Endodermal cell (in vitro differentiated cells): ENCODE measurements around the gene NR6A1. TPM values are rescaled to one million over a fixed set of nuclear protein-coding genes. Genes with fewer than 3 reads are reported as not detected.

Experiments
- DNase-seq: peaks from one replicate; pipeline ENCODE4 v3.0.0-alpha.2; 2017
- H3K27ac ChIP-seq: 2 replicates; pipeline ENCODE4 v1.5.1; 2013; ENCODE audit warnings: mild to moderate bottlenecking, low read depth, low read length, moderate library complexity
- H3K27me3 ChIP-seq: 2 replicates; pipeline ENCODE4 v1.6.1; 2013; ENCODE audit warnings: mild to moderate bottlenecking, low read length, moderate library complexity; ENCODE audit not compliant: insufficient read depth, control insufficient read depth, poor library complexity, severe bottlenecking
- H3K36me3 ChIP-seq: 2 replicates; pipeline ENCODE4 v1.7.0; 2013; ENCODE audit warnings: mild to moderate bottlenecking, low read length, moderate library complexity; ENCODE audit not compliant: control insufficient read depth, insufficient read depth
- H3K4me1 ChIP-seq: one replicate; pipeline ENCODE4 v1.7.0; 2013; ENCODE audit warnings: low read length; ENCODE audit not compliant: control insufficient read depth, insufficient read depth
- H3K4me3 ChIP-seq: 2 replicates; pipeline ENCODE4 v1.5.1; 2013; ENCODE audit warnings: mild to moderate bottlenecking, low read length, moderate library complexity
- H3K9ac ChIP-seq: 2 replicates; pipeline ENCODE4 v1.6.1; 2013; ENCODE audit warnings: mild to moderate bottlenecking, low read length, moderate library complexity; ENCODE audit not compliant: poor library complexity, severe bottlenecking; ENCODE audit errors: extremely low read depth
- H3K9me3 ChIP-seq: 2 replicates; pipeline ENCODE4 v1.6.1; 2013; ENCODE audit warnings: mild to moderate bottlenecking, low read length, moderate library complexity; ENCODE audit not compliant: control insufficient read depth
- H3K27ac Mint-ChIP-seq: 2 replicates; pipeline ENCODE4 v1.8.0; 2020; ENCODE audit warnings: mixed read lengths
- H3K27me3 Mint-ChIP-seq: 2 replicates; pipeline ENCODE4 v1.8.0; 2021; ENCODE audit warnings: mild to moderate bottlenecking, mixed read lengths; ENCODE audit not compliant: insufficient read depth
- H3K36me3 Mint-ChIP-seq: 2 replicates; pipeline ENCODE4 v1.8.0; 2020; ENCODE audit warnings: low read depth, mixed read lengths
- H3K4me1 Mint-ChIP-seq: 2 replicates; pipeline ENCODE4 v1.8.0; 2020; ENCODE audit warnings: mixed read lengths
- H3K4me3 Mint-ChIP-seq: 2 replicates; pipeline ENCODE4 v1.8.0; 2020; ENCODE audit warnings: mild to moderate bottlenecking, moderate library complexity, mixed read lengths
- H3K9me3 Mint-ChIP-seq: 2 replicates; pipeline ENCODE4 v1.8.0; 2020; ENCODE audit warnings: mild to moderate bottlenecking, mixed read lengths
- CTCF ChIP-seq: fragments of 200-600 bp; sonication (generic); conservative IDR thresholded peaks from 2 replicates; pipeline ENCODE4 v1.5.0; 2021; ENCODE audit warnings: antibody characterized with exemption, mild to moderate bottlenecking
- WGBS, 2 experiments: methylation state at CpG; one replicate each; pipeline versions ENCODE4 v1.1.5 to v1.1.7; 2013; ENCODE audit warnings: missing lambda C conversion rate in 2 of 2, mixed read lengths in 1 of 2; ENCODE audit not compliant: insufficient coverage in 1 of 2, insufficient read length in 1 of 2; 5-methylcytosine and 5-hydroxymethylcytosine counted together
- total RNA-seq, 2 donors: library from RNA; stranded (reverse); fragmentation: NEBNext Ultra II Directional in 1 of 2; extraction: Animal tissue kit (Norgen Biotek cat#: 25700) in 1 of 2; gene quantifications; 2 replicates in 1 of 2; 3 replicates in 1 of 2; pipeline ENCODE4 v1.2.1, GENCODE V29; 2021

NR6A1 gene
- total RNA-seq, 2 donors from 2014 or later, result 168 to 206 TPM

DNA sequence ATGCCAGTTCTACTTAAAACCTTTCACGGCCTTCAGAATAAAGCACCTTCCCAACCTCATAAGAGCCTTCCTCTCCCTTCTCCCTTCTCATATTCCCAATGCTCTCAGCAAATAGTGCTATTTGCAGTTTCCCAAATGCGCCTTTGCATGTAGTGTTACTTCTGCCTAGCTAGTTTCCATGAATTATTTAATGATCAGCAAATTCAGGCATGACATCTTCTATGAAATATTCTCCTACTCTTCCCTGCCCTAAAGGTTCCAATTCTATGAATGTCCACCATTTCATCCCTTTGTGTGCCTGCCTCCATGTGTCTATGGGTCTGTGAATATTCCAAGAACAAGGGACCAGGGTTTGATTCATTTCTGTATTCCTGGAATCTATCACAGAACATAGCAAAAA lies 165.1 kb downstream of the NR6A1 start:
- Histone ChIP-seq H3K4me3 (no peak overlapping the region), H3K9me3 (no peaks in the 10 kb centered on the region), H3K27ac (no peak overlapping the region), H3K4me1 (no peaks in the 10 kb centered on the region), H3K27me3 (no peaks in the 10 kb centered on the region), H3K9ac (no peak overlapping the region), H3K36me3 (no peaks in the 10 kb centered on the region)
- no peaks in the 10 kb centered on the region for H3K27me3 Mint-ChIP-seq
- TF ChIP-seq CTCF, result no peak
- no peaks in the 10 kb centered on the region for H3K36me3 Mint-ChIP-seq
- no peak for DNase-seq
- H3K9me3 Mint-ChIP-seq, result no peaks in the 10 kb centered on the region
- H3K4me3 Mint-ChIP-seq, result no peak overlapping the region
- no peak overlapping the region for H3K27ac Mint-ChIP-seq
- H3K4me1 Mint-ChIP-seq, result peaks cover 3% of the 10 kb centered on the region
- WGBS, 2 experiments, result 91 to 100% methylated on average over 2 of the region's 2 CpGs

DNA sequence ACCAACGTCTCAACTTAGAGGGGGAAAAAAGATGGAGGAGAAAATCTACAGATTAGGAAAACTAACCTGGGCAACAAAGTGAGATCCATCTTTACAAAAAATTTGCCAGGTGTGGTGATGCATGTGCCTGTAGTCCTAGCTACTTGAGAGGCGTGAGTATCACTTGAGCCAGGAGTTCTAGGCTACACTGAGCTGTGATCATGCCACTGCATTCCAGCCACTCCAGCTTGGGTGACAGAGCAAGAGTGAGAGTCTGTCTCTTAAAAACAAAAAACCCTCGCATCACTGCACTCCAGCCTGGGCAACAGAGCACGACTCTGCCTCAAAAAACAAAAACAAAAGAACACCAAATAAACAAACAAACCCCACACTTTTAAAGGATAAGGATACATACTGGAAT lies 165.9 kb downstream of the NR6A1 start:
- Histone ChIP-seq H3K9ac (no peak overlapping the region), H3K27ac (no peak overlapping the region), H3K27me3 (no peaks in the 10 kb centered on the region), H3K4me1 (no peaks in the 10 kb centered on the region), H3K4me3 (no peak overlapping the region), H3K36me3 (no peaks in the 10 kb centered on the region), H3K9me3 (no peaks in the 10 kb centered on the region)
- peaks cover 4% of the 10 kb centered on the region for H3K36me3 Mint-ChIP-seq
- TF ChIP-seq CTCF, result no peak
- H3K27ac Mint-ChIP-seq, result no peak overlapping the region
- H3K9me3 Mint-ChIP-seq, result peaks cover 3% of the 10 kb centered on the region
- peaks cover 3% of the 10 kb centered on the region for H3K4me1 Mint-ChIP-seq
- 93 to 94% methylated on average over 2 to 4 of the region's 4 CpGs for WGBS, 2 experiments
- no peak overlapping the region for H3K4me3 Mint-ChIP-seq
- no peaks in the 10 kb centered on the region for H3K27me3 Mint-ChIP-seq
- no peak for DNase-seq

DNA sequence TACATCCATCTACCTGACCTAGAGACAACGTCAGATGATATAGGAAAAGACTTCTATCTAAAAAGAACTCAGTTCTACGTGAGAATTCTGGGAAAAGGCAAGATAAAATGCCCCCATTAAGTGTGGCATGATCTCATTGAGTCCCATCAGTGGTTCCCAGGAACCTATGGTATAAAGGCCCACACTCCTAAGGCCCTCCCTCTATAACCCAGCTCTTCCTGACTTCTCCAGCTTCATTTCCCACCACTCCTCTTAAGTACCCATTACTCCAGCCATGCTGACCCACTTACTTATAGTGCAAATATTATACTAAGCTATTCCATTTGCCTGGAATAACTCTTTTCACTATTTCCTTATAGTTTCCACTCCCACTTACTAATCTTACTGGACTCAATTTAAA lies 168.5 kb downstream of the NR6A1 start:
- Histone ChIP-seq H3K27me3 (no peaks in the 10 kb centered on the region), H3K4me1 (no peaks in the 10 kb centered on the region), H3K27ac (no peak overlapping the region), H3K4me3 (no peak overlapping the region), H3K9ac (no peak overlapping the region), H3K36me3 (peaks cover 5% of the 10 kb centered on the region), H3K9me3 (no peaks in the 10 kb centered on the region)
- Mint-ChIP-seq H3K9me3 (peaks cover 3% of the 10 kb centered on the region), H3K4me3 (no peak overlapping the region), H3K36me3 (peaks cover 12% of the 10 kb centered on the region), H3K27me3 (no peaks in the 10 kb centered on the region), H3K4me1 (peaks cover 3% of the 10 kb centered on the region), H3K27ac (no peak overlapping the region)
- 87 to 100% methylated on average over 1 to 2 of the region's 2 CpGs for WGBS, 2 experiments
- TF ChIP-seq CTCF, result no peak
- DNase-seq, result no peak
